Mammary epithelial cell (primary cell): Measurements from ENCODE around the gene VTN.

Experiments
- EZH2 ChIP-seq: IDR thresholded peaks from 2 replicates; pipeline ENCODE4 v1.6.1; 2012; ENCODE audit warnings: low read length, inconsistent platforms, borderline replicate concordance
- TF ChIP-seq, protein P1 (sequence below), 2 donors: IDR thresholded peaks in 1 of 2; conservative IDR thresholded peaks in 1 of 2; 2 replicates each; pipeline ENCODE4 v1.5.1; 2011 to 2012; ENCODE audit warnings: inconsistent platforms in 2 of 2, low read length in 2 of 2, mild to moderate bottlenecking in 2 of 2, control low read depth in 1 of 2, low read depth in 1 of 2; ENCODE audit not compliant: insufficient read depth in 1 of 2; ENCODE audit errors: extremely low read depth in 1 of 2

GRCh38 chr17:28402224-28402630 is 32.1 kb upstream of the VTN start:
- TF ChIP-seq, protein P1, sequence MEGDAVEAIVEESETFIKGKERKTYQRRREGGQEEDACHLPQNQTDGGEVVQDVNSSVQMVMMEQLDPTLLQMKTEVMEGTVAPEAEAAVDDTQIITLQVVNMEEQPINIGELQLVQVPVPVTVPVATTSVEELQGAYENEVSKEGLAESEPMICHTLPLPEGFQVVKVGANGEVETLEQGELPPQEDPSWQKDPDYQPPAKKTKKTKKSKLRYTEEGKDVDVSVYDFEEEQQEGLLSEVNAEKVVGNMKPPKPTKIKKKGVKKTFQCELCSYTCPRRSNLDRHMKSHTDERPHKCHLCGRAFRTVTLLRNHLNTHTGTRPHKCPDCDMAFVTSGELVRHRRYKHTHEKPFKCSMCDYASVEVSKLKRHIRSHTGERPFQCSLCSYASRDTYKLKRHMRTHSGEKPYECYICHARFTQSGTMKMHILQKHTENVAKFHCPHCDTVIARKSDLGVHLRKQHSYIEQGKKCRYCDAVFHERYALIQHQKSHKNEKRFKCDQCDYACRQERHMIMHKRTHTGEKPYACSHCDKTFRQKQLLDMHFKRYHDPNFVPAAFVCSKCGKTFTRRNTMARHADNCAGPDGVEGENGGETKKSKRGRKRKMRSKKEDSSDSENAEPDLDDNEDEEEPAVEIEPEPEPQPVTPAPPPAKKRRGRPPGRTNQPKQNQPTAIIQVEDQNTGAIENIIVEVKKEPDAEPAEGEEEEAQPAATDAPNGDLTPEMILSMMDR (conservative IDR thresholded peaks at IDR 0.05 in 1 of 2, IDR thresholded peaks at IDR 0.05 in 1 of 2; ENCODE audit: extremely low read depth in 1 of 2, insufficient read depth in 1 of 2, low read depth in 1 of 2, low read length in 2 of 2), result no peak
- TF ChIP-seq EZH2, result no peak
